ENCODE measurements around the gene QSOX2. TPM values are rescaled to one million over a fixed set of nuclear protein-coding genes. Genes with fewer than 3 reads are reported as not detected.
"Not testable (repeated sequence)": the region's sequence is repeated elsewhere in the genome, so short reads cannot be mapped to it uniquely, and the experiment has no call there.

The QSOX2 gene
- total RNA-seq, 1 experiment from 2014 or later, result 20.5 TPM

DNA sequence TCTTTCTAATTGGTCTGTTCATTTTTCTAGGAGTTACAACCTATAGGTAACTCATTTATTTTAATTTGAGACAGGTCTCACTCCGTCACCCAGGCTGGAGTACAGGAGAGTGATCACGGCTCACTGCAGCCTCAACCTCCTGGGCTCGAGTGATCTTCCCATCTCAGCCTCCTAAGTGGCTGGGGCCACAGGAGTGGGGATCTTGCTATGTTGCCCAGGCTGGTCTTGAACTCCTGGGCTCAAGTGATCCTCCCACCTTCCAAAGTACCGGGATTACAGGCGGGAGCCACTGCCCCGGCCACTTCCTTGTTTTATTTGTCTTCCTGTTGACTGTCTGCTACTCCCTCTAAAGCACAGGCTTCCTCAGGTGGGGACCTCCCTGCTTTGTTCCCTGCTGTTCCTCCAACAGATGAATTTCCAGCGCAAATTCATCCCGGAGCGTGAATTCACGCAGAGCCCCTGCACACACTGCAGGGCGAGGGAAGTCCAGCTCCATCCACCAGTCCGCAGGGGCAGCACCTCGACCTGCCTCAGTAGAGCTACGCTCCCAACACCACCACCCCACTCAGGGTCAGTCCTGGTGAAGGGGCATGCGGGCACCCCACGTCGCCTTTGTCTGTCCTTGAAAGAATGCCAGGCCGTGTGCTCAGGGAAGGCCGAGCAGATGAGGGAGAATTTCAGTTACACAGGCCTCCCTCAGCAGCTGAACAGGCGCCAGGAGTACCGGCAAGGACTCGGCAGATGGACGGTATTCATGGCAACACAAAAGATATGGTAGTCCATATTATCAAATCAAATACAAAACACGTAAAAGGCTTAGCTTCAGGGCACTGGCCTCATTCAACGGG, 6.3 kb downstream of the QSOX2 start:
- H3K4me3 Mint-ChIP-seq (ENCODE audit: low read depth, unreplicated experiment), result no peak overlapping the region
- H3K4me1 Mint-ChIP-seq (ENCODE audit: low read depth, unreplicated experiment), result peaks cover 15% of the 10 kb centered on the region
- BruUV-seq (replicated peaks), result no TSS peak
- TF ChIP-seq, protein P1, sequence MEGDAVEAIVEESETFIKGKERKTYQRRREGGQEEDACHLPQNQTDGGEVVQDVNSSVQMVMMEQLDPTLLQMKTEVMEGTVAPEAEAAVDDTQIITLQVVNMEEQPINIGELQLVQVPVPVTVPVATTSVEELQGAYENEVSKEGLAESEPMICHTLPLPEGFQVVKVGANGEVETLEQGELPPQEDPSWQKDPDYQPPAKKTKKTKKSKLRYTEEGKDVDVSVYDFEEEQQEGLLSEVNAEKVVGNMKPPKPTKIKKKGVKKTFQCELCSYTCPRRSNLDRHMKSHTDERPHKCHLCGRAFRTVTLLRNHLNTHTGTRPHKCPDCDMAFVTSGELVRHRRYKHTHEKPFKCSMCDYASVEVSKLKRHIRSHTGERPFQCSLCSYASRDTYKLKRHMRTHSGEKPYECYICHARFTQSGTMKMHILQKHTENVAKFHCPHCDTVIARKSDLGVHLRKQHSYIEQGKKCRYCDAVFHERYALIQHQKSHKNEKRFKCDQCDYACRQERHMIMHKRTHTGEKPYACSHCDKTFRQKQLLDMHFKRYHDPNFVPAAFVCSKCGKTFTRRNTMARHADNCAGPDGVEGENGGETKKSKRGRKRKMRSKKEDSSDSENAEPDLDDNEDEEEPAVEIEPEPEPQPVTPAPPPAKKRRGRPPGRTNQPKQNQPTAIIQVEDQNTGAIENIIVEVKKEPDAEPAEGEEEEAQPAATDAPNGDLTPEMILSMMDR (IDR thresholded peaks at IDR 0.05; ENCODE audit: unreplicated experiment), result no peak
- intact Hi-C loops (cut with micrococcal nuclease; ENCODE audit: unreplicated experiment), result no loop called here
- H3K27me3 Mint-ChIP-seq (ENCODE audit: unreplicated experiment), result no peaks in the 10 kb centered on the region
- H3K9me3 Mint-ChIP-seq (ENCODE audit: low read depth, unreplicated experiment), result no peaks in the 10 kb centered on the region
- CTCF ChIA-PET, result no interaction called here
- DNase-seq, result no peak
- no peak overlapping the region for H3K27ac Mint-ChIP-seq (ENCODE audit: unreplicated experiment)
- peaks cover 8% of the 10 kb centered on the region for H3K36me3 Mint-ChIP-seq (ENCODE audit: insufficient read depth, unreplicated experiment)

DNA sequence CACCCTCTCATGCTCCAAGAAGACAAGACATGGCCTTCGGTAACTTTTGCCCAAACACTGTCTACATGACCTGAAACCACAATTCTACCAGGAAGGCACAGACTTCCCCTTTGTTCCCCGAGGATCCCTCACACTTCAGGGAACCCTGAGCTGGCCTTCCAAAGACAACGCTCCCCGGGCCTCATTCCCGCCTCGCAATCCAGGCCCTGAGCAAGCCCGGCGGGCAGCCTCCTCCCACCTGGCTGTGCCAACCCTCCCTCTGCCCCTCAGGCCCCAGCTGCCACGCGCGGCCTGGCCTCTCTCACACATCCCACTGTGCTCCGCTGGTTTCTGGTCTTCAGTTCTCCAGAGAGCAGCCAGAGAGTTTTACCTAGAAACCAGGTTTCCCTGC, 7.3 kb downstream of the QSOX2 start:
- no peak for DNase-seq
- Mint-ChIP-seq H3K27me3 (ENCODE audit: unreplicated experiment) (no peaks in the 10 kb centered on the region), H3K4me3 (ENCODE audit: low read depth, unreplicated experiment) (no peak overlapping the region), H3K36me3 (ENCODE audit: insufficient read depth, unreplicated experiment) (peaks cover 8% of the 10 kb centered on the region), H3K9me3 (ENCODE audit: low read depth, unreplicated experiment) (no peaks in the 10 kb centered on the region), H3K27ac (ENCODE audit: unreplicated experiment) (no peak overlapping the region), H3K4me1 (ENCODE audit: low read depth, unreplicated experiment) (peaks cover 5% of the 10 kb centered on the region)
- CTCF ChIA-PET, result no interaction called here
- intact Hi-C loops (cut with micrococcal nuclease; ENCODE audit: unreplicated experiment), result no loop called here
- TF ChIP-seq, protein P1 (IDR thresholded peaks at IDR 0.05; ENCODE audit: unreplicated experiment), result no peak
- BruUV-seq (replicated peaks), result no TSS peak

DNA sequence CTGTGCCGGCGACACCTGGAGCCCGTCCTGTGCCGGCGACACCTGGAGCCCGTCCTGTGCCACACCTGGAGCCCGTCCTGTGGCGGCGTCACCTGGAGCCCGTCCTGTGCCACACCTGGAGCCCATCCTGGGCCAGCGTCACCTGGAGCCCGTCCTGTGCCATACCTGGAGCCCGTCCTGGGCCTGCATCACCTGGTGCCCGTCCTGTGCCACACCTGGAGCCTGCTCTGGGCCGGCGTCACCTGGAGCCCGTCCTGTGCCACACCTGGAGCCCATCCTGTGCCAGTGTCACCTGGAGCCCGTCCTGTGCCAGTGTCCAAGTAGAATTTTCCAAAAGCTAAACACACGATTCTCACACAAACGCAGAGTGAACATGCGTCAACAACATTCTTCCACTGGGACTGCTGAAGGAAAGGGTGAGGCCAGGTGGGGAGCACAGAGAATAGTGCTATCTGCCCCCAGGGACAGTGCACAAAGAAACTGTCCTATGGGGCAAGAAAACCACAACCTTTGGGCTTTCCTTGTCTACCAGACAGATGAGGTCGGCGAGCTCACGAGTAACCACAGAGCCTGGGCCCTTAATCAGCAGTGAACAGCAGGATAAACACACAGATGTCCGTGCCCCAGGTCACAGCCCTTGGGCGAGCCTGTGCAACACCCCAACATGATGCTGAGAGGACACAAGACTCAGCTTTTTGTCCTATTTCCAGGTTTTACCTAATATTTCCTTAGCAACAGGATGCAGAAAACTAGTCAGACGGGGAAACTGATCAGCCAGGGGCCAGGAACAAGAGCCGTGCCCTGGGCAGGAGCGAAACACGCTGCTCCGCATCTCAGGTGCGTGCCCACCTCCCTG, 7.9 kb downstream of the QSOX2 start:
- CTCF ChIA-PET, result no interaction called here
- Mint-ChIP-seq H3K9me3 (ENCODE audit: low read depth, unreplicated experiment) (no peaks in the 10 kb centered on the region), H3K4me3 (ENCODE audit: low read depth, unreplicated experiment) (no peak overlapping the region), H3K27ac (ENCODE audit: unreplicated experiment) (no peak overlapping the region), H3K4me1 (ENCODE audit: low read depth, unreplicated experiment) (no peaks in the 10 kb centered on the region), H3K36me3 (ENCODE audit: insufficient read depth, unreplicated experiment) (peaks cover 8% of the 10 kb centered on the region), H3K27me3 (ENCODE audit: unreplicated experiment) (no peaks in the 10 kb centered on the region)
- no peak for DNase-seq
- intact Hi-C loops (cut with micrococcal nuclease; ENCODE audit: unreplicated experiment), result no loop called here
- TF ChIP-seq, protein P1 (IDR thresholded peaks at IDR 0.05; ENCODE audit: unreplicated experiment), result no peak
- BruUV-seq (replicated peaks), result no TSS peak

DNA sequence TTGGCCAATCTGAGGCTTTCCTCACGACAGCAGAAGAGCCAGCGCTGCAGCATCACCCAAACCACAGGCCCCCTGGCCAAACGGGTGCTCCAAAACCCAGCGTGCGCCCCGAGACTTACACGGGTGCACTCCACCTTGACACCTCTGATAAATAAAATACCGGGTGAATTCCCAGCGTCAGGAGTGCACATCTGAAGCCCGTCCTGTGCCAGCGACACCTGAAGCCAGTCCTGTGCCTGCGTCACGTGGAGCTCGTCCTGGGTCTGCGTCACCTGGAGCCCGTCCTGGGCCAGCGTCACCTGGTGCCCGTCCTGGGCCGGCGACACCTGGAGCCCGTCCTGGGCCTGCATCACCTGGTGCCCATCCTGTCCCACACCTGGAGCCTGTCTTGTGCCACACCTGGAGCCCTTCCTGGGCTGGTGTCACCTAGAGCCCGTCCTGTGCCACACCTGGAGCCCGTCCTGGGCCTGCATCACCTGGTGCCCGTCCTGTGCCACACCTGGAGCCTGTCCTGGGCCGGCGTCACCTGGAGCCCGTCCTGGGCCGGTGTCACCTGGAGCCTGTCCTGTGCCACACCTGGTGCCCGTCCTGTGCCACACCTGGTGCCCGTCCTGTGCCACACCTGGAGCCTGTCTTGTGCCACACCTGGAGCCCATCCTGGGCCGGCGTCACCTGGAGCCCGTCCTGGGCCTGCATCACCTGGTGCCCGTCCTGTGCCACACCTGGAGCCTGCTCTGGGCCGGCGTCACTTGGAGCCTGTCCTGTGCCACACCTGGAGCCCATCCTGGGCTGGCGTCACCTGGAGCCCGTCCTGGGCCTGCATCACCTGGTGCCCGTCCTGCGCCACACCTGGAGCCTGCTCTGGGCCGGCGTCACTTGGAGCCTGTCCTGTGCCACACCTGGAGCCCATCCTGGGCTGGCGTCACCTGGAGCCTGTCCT, 8.9 kb downstream of the QSOX2 start:
- intact Hi-C loops (cut with micrococcal nuclease; ENCODE audit: unreplicated experiment); CTCF ChIA-PET; H3K36me3 Mint-ChIP-seq (ENCODE audit: insufficient read depth, unreplicated experiment); H3K9me3 Mint-ChIP-seq (ENCODE audit: low read depth, unreplicated experiment); BruUV-seq (replicated peaks); H3K27ac Mint-ChIP-seq (ENCODE audit: unreplicated experiment); H3K4me3 Mint-ChIP-seq (ENCODE audit: low read depth, unreplicated experiment); DNase-seq; H3K4me1 Mint-ChIP-seq (ENCODE audit: low read depth, unreplicated experiment); H3K27me3 Mint-ChIP-seq (ENCODE audit: unreplicated experiment): not testable (repeated sequence)

Measured in Calu3 (cell line).